ENCODE data around the gene VPS51. TPM values are rescaled to one million over a fixed set of nuclear protein-coding genes. Genes with fewer than 3 reads are reported as not detected.

Gene VPS51
- total and polyA plus RNA-seq, 9 of the 15 experiments (the other 6 are each of a cell fraction or from before 2014, with no cell fraction given) = 1.8 to 143 (median 46.8) TPM

- H4K20me1 ChIP-seq (replicated peaks; ENCODE audit: control insufficient read depth, insufficient read depth, low read length) = no peaks in the 10 kb centered on the region; the same call in 1 of the 2 replicates
- ChIA-PET POLR2A (interaction anchor here (0.5 to 2.0 kb wide), 4 partner anchors 10 to 54 kb away, joined by 3 to 4 read pairs (median 3); partner anchors contain the start of gene ZNHIT2), CTCF (ENCODE audit: low intra/inter-chr PET ratio) (no interaction called here)
- H3K27ac ChIP-seq (ENCODE audit: extremely low read depth, low read depth, low read length) = no peak overlapping the region
- peaks cover 56% of the 10 kb centered on the region for H3K36me3 ChIP-seq (ENCODE audit: control insufficient read depth, insufficient read depth, low read length)
- no peak overlapping the region for H3K4me2 ChIP-seq (ENCODE audit: insufficient read depth, low read length)
- H2AFZ ChIP-seq (ENCODE audit: low read depth, low read length) = no peak overlapping the region
- H3K4me1 ChIP-seq (replicated peaks in 1 of 2; ENCODE audit: control insufficient read depth in 2 of 2, insufficient read depth in 2 of 2, low read length in 2 of 2) = peaks cover 13 to 15% of the 10 kb centered on the region in 2 experiments
- TF ChIP-seq PKNOX1 (IDR thresholded peaks at IDR 0.05) (no peak), EP300 (IDR thresholded peaks at IDR 0.05; ENCODE audit: low read length) (no peak), MAFK (IDR thresholded peaks at IDR 0.05; ENCODE audit: low read length) (no peak), ZBTB8A (IDR thresholded peaks at IDR 0.05; ENCODE audit: partially characterized antibody) (no peak), CBX1 (IDR thresholded peaks at IDR 0.05; ENCODE audit: low read depth) (no peak), SMC3 (conservative IDR thresholded peaks at IDR 0.05; ENCODE audit: insufficient read depth, low read depth, low read length) (no peak), FOXA1 (IDR thresholded peaks at IDR 0.05; ENCODE audit: borderline replicate concordance) (no peak), ZBTB33 (CRISPR knock-in tag; IDR thresholded peaks at IDR 0.05) (no peak), ZBED1 (IDR thresholded peaks at IDR 0.05) (no peak), MBD1 (CRISPR knock-in tag; IDR thresholded peaks at IDR 0.05) (no peak), MXI1 (IDR thresholded peaks at IDR 0.05; ENCODE audit: low read depth, low read length) (no peak), POLR2B (IDR thresholded peaks at IDR 0.05; ENCODE audit: low read depth, partially characterized antibody) (no peak), HDAC3 (IDR thresholded peaks at IDR 0.05; ENCODE audit: borderline replicate concordance, partially characterized antibody) (no peak)
- BruUV-seq (replicated peaks) = no TSS peak
- no peak overlapping the region for H3K4me3 ChIP-seq
- no peak for FAIRE-seq
- in situ Hi-C loops (cut with MboI) = no loop called here
- ATAC-seq = no peak
- H3K9ac ChIP-seq (ENCODE audit: insufficient read depth in 1 of 2, low read depth in 2 of 2, low read length in 2 of 2) = no peak overlapping the region
- peaks cover 32% of the 10 kb centered on the region for H3K79me2 ChIP-seq (ENCODE audit: control insufficient read depth, insufficient read depth, low read length)
- H3K27me3 ChIP-seq (ENCODE audit: control insufficient read depth in 2 of 2, insufficient read depth in 2 of 2, low read length in 2 of 2) = no peaks in the 10 kb centered on the region; a peak in 1 of 5 replicates
- DNase-seq (ENCODE audit: extremely low read depth in 1 of 4, low spot score in 3 of 4) = no peak
- H3K9me1 ChIP-seq (ENCODE audit: control insufficient read depth, insufficient read depth, low read length) = no peaks in the 10 kb centered on the region
- intact Hi-C loops (cut with micrococcal nuclease) = no loop called here
- 85% methylated on average over 7 of the region's 11 CpGs for WGBS (ENCODE audit: insufficient coverage, low coverage, missing lambda C conversion rate)
- no peaks in the 10 kb centered on the region for H3K9me3 ChIP-seq (replicated peaks; ENCODE audit: control insufficient read depth, insufficient read depth, low read depth, low read length)
Observed at GRCh38 chr11:65087216-65087615, 8.8 kb upstream of the VPS51 start.

Data from K562 (cell line).